Ovary (tissue), 9 donors: Measurements from ENCODE around the gene GABBR2. TPM values are rescaled to one million over a fixed set of nuclear protein-coding genes. Genes with fewer than 3 reads are reported as not detected.

ENCODE experiments used
- DNase-seq, 5 donors: peaks; one replicate each; pipeline ENCODE4 v3.0.0-alpha.2; 2019 to 2020
- H3K27ac ChIP-seq, 2 donors: fragments of 200-600 bp; one replicate each; pipeline versions ENCODE4 v1.5.1 to v1.8.0; 2019 to 2022
- H3K27me3 ChIP-seq: fragments of 200-600 bp; one replicate; pipeline ENCODE4 v1.8.0; 2022
- H3K36me3 ChIP-seq: fragments of 200-600 bp; sonication (generic); one replicate; pipeline ENCODE4 v1.5.1; 2019
- H3K4me1 ChIP-seq: one replicate; pipeline ENCODE4 v1.8.1; 2013; ENCODE audit warnings: mild to moderate bottlenecking, moderate library complexity; ENCODE audit not compliant: insufficient read depth
- H3K4me3 ChIP-seq: fragments of 200-600 bp; sonication (generic); one replicate; pipeline ENCODE4 v1.5.1; 2017
- H3K9me3 ChIP-seq, 2 donors: fragments of 200-600 bp in 1 of 2; sonication (generic) in 1 of 2; one replicate each; pipeline versions ENCODE4 v1.5.1 to v1.8.1; 2013 to 2019; ENCODE audit warnings: mild to moderate bottlenecking in 1 of 2, moderate library complexity in 1 of 2
- CTCF ChIP-seq, 3 donors: fragments of 450-650 bp in 2 of 3; fragments of 200-600 bp in 1 of 3; IDR thresholded peaks; one replicate each; pipeline versions ENCODE4 v1.5.1 to v1.8.0; 2016 to 2022; ENCODE audit warnings: antibody characterized with exemption in 3 of 3, mild to moderate bottlenecking in 1 of 3
- EP300 ChIP-seq: sonication (generic); formaldehyde crosslinking; IDR thresholded peaks from one replicate; pipeline ENCODE4 v1.6.1; 2017; ENCODE audit warnings: antibody characterized with exemption
- POLR2A ChIP-seq: fragments of 450-650 bp; IDR thresholded peaks from one replicate; pipeline ENCODE4 v1.6.1; 2017; ENCODE audit warnings: antibody characterized with exemption, mild to moderate bottlenecking, moderate library complexity
- WGBS, 3 donors: extraction: QIAGEN DNeasy Blood & Tissue Kit in 1 of 3; methylation state at CpG; one replicate each; pipeline versions ENCODE4 v1.1.5 to v1.1.7; 2013 to 2017; 5-methylcytosine and 5-hydroxymethylcytosine counted together
- intact Hi-C, 4 donors: fragments of 100-400 bp; cut with DNase I; formaldehyde crosslinking; loops; one replicate each; pipeline versions ENCODE4 v1.11.0 to v1.15.1; 2022 to 2023
- polyA plus RNA-seq, 2 donors: library from polyadenylated mRNA; stranded (reverse); fragments of 200-250 nt in 1 of 2; fragments of 350-450 nt in 1 of 2; fragmentation: Illumina TruSeq in 1 of 2; extraction: RNeasy Lipid Tissue Mini Kit (QIAGEN cat#74804) in 1 of 2; gene quantifications; one replicate each; pipeline ENCODE4 v1.2.3, GENCODE V29; 2013 to 2014
- total RNA-seq, 7 donors: library from RNA; depleted of rRNA in 2 of 7; stranded (reverse); fragments of >200 nt in 2 of 7; fragmentation: NEBNext Ultra II Directional in 3 of 7; extraction: Animal tissue kit (Norgen Biotek cat#: 25700) in 3 of 7; gene quantifications; one replicate each; pipeline versions ENCODE4 v1.1.0 to v1.2.4, GENCODE V29; 2016 to 2023
- donor health status: DM: no; HTN: no; CAD: no; lungs with moderate emphysema.
- donor health status: DM: no; HTN: no; CAD: no.
- donor health status: Bipolar disorder and iron deficiency.
- donor health status: DM: yes; HTN: yes; CAD: no.
- donor health status: DM: no; HTN: no; CAD: no.
- donor health status: DM: yes; HTN: yes; CAD: no.

The GABBR2 gene
- total and polyA plus RNA-seq, 9 donors: 0.05 to 0.30 (median 0.22) TPM; not detected in 6

- intact Hi-C loops: loop anchor here in 1 of 4 donors (10.0 kb wide), 1 partner anchor 456 kb away; no protein-coding TSS in a partner anchor
- WGBS, 3 donors: 40 to 60% (median 46%) methylated on average over 5 of the region's 5 CpGs
- no peaks in the 10 kb centered on the region for H3K4me1 ChIP-seq
- H3K27me3 ChIP-seq: no peaks in the 10 kb centered on the region
- TF ChIP-seq POLR2A (no peak), EP300 (no peak)
- no peak overlapping the region for H3K4me3 ChIP-seq
- DNase-seq: no peak
- no peak overlapping the region for H3K27ac ChIP-seq
- H3K9me3 ChIP-seq: no peaks in the 10 kb centered on the region
- H3K36me3 ChIP-seq: no peaks in the 10 kb centered on the region
Observed at GRCh38 chr9:98318834-98319478, 389.8 kb downstream of the GABBR2 start.

GRCh38 chr9:98318041-98318790, 390.5 kb downstream of the GABBR2 start:
- TF ChIP-seq EP300: no peak
- TF ChIP-seq POLR2A: no peak
- no peak for TF ChIP-seq CTCF (IDR thresholded peaks at IDR 0.05)

GRCh38 chr9:98317134-98317857, 391.4 kb downstream of the GABBR2 start:
- Histone ChIP-seq H3K4me1 (no peaks in the 10 kb centered on the region), H3K36me3 (no peaks in the 10 kb centered on the region), H3K27me3 (no peaks in the 10 kb centered on the region), H3K9me3 (no peaks in the 10 kb centered on the region), H3K27ac (no peak overlapping the region), H3K4me3 (no peak overlapping the region)
- no peak for DNase-seq
- WGBS, 3 donors: 51 to 69% (median 58%) methylated on average over 14 of the region's 14 CpGs
- TF ChIP-seq POLR2A (no peak), CTCF (IDR thresholded peaks at IDR 0.05) (no peak), EP300 (no peak)
- intact Hi-C loops: loop anchor here in 1 of 4 donors (10.0 kb wide), 1 partner anchor 458 kb away; no protein-coding TSS in a partner anchor

More at GRCh38 chr9:98318041-98318790, 390.5 kb downstream of the GABBR2 start:
- WGBS, 3 donors: 80 to 89% (median 82%) methylated on average over 17 of the region's 17 CpGs
- Histone ChIP-seq H3K9me3 (no peaks in the 10 kb centered on the region), H3K27ac (no peak overlapping the region), H3K27me3 (no peaks in the 10 kb centered on the region), H3K4me1 (no peaks in the 10 kb centered on the region), H3K36me3 (no peaks in the 10 kb centered on the region), H3K4me3 (no peak overlapping the region)
- intact Hi-C loops: loop anchor here in 1 of 4 donors (10.0 kb wide), 1 partner anchor 457 kb away; no protein-coding TSS in a partner anchor
- no peak for DNase-seq

GRCh38 chr9:98316445-98317133, 392.1 kb downstream of the GABBR2 start:
- WGBS, 3 donors: 63 to 71% (median 66%) methylated on average over 9 of the region's 9 CpGs
- no peaks in the 10 kb centered on the region for H3K27me3 ChIP-seq
- H3K36me3 ChIP-seq: no peaks in the 10 kb centered on the region
- no peak overlapping the region for H3K4me3 ChIP-seq
- H3K27ac ChIP-seq: no peak overlapping the region
- no peaks in the 10 kb centered on the region for H3K4me1 ChIP-seq
- no peak for TF ChIP-seq POLR2A
- TF ChIP-seq CTCF (IDR thresholded peaks at IDR 0.05): no peak
- TF ChIP-seq EP300: no peak
- intact Hi-C loops: loop anchor here in 1 of 4 donors (10.0 kb wide), 1 partner anchor 458 kb away; no protein-coding TSS in a partner anchor
- H3K9me3 ChIP-seq: no peaks in the 10 kb centered on the region
- no peak for DNase-seq
